ACHN (cell line): ENCODE measurements around the gene CEP295NL.
"Not testable (repeated sequence)": the region's sequence is repeated elsewhere in the genome, so short reads cannot be mapped to it uniquely, and the experiment has no call there.

Experiments
- DNase-seq: peaks from one replicate; pipeline ENCODE4 v3.0.0-alpha.2; 2015
- in situ Hi-C: cut with HindIII; loops from 2 replicates; pipeline ENCODE4 v1.10.0; 2017; ENCODE audit warnings: low sequenced_read_pairs, low pct_ligation_motif_present, low pct_unique_long_range_greater_than_20kb

The CEP295NL gene, protein sequence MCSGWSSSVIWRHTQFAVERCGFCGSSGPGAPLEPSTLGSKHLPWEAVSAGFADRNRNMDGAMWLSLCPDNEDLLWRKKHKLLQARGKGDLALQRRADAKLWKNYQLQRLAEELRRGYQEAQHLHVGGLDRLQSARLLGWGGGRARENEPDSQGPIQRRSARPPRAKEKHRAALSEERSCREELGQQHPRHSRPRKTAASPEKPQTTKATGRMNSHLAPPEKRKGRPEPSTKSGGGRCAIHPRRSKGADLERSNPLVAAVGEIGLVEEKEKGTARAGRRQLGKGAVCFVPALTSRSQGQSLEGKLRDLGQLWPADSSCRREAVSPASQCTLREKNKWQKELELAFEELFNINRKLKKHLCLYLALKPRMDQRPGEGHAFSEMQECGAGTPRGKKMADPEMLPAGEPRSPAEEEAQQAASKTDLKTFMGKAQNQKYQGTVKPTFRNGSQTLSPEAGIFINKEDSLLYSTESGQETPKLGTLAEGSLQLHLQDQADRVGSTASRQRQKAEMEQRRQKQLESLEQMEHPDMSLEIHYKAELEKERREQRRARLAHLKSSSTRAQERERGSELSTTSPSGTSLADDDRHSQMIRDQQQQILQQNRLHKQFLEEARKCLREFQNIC

DNA sequence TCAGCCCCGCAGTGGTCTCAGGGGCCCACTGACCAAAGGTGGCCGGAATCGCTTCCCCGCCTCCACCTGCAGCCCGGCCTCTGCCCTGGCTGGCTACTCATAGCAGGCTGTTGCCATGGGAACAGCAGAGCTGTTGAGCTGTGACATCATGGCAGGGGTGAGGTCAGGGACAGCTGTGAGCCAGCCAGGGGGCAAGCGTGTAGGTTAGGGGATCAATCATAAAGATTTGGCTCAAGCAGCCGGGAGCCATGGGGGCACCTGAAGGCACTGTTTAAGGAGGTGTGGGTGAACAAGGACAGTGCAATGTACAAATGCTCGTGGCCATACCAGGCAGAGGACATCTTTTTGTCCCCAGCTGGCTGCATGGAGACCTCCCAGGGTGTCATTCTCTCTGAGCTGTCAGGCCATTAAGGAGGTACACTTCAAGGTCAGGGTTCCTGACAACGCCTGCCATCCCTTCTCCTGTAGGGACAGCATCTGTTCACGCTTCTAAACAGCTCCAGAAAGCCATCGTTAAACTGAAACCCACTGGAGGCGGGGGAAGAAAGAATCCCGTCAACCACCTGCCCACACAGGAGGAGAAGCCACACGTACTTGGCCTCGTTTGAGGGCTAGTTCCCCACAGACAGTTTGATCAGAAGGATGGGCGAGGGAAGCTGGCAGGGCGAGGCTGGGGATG, at the start of gene CEP295NL:
TSS of gene CEP295NL (minus strand) at position 101 of the 679 bp plus-strand sequence. CDS start 1,373 bp downstream, outside the sequence.
- DNase-seq, result peak; percentile 24
- in situ Hi-C loops, result no loop called here

DNA sequence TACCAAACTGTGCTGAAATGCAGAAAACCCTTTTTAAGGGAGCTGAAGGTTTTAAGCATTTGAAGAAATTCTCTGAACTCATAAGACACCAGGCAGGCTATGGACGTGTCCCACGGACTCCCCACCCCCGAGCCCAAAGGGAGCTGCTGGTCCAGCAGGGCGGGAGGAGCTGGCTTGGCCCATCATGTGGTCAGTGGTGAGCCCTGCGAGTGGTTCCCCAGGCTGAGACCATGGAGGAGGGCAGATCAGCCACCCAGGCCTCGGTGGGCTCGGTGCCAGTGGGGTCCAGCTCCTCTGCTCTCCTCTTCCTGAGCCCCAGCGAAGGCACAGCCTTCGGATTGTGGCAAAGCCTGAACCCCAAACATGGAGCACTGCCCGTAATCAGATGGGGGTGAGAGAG, 49.7 kb upstream of the CEP295NL start:
- no peak for DNase-seq
- in situ Hi-C loops, result no loop called here

DNA sequence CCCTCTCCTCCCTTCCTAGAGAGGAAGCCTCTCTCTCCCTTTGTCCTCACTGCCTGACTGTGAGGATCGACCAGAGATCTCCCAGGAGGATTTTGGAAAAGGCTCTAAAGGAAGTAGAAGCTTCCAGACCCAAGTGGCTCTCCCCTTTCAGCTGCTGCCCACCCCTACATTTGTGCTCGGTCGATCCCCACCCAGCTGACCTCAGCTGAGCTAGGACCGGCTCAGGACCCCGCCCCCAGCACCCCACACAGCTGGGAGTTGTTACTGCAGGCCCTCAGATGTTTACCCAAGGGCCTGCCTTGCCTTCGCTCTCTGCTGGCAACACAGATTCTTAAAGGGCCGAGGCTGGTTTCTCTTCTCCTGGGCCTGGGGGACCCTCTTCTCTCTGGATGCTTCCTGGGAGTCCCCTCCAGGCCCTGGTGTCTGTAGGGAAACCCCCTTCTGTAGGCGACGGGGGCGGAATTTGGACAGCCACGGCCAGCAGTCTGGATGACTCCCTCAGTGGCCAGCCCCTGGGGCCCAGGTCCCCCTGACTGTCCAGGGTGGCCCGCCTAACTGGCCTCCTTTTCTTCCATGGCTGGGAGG, 49.1 kb upstream of the CEP295NL start:
- in situ Hi-C loops, result no loop called here
- DNase-seq, result no peak

DNA sequence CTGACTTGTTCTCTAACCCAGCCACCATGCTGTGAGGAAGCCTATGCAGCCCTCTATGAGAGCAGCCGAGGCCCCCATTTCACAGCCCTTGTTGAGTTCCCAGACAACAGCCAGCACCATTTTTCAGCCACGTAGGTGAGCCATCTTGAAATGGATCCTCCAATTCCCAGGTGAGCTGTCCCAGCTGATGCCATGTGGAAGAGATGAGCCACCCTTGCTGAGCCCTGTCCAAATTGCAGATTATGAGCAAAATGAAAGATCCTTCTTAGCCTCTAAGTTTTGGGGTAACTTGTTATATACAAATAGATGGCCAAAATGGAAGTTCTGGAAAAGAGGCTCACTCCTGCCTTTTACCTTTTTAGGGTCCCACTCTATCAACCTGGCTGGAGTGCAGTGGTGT, 47.9 kb upstream of the CEP295NL start:
- no peak for DNase-seq
- in situ Hi-C loops, result no loop called here

DNA sequence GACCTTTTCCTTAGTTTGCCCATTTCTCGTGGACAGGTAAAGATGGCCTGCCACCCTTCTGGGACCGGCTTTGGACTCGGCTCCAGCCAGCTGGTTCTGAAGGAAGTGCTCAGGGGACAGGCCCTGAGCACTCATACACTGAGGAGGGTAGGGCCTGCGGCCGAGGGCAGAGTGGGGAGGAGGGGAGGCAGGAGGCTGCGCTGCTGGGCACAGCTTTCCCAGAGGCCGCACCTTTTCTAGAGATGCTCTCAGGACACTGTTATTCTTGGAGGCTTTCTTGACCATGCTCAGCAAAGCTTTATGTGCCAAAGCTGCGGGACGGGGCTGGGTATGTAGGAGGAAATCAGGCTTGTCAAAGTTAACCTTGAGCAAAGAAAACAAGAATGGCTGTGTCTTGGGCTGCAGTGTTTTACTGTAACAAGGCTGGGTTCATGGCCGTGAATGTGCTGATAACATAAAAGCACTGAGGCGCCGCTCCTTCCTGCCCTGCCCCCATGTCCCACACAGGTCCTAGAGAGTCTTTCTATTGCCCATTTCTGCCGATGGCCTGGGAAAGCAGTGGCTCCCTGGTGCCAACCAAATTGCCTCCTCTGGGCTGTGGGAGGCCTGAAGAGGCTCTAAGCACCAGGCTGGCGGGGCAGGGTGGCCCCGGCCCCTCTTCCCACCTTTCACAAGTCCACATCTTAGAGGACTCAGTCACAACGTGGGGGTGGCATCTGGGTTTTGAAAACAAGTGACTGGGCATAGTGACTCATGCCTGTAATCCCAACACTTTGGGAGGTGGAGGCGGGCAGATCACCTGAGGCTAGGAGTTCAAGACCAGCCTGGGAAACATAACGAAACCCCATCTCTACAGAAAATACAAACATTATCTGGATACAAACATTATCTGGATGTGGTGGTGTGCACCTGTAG, 44.5 kb upstream of the CEP295NL start:
- in situ Hi-C loops, result no loop called here
- no peak for DNase-seq

DNA sequence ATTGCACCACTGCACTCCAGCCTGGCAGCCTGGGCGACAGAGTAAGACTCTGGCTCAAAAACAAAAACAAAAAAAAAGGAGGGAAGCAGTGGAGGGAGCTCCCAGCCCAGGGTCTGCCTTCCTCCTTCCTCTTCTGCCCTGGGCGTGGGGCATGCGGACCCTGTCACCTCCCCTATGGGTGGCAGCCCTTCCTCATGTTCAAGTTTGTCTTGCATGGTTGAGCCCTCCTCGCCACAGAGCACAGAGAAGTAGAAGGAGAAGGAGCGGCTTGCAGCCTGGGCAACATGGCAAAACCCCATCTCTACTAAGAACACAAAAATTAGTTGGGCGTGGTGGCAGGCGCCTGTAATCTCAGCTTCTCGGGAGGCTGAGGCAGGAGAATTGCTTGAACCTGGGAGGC, 43.6 kb upstream of the CEP295NL start:
- no peak for DNase-seq
- in situ Hi-C loops, result no loop called here

DNA sequence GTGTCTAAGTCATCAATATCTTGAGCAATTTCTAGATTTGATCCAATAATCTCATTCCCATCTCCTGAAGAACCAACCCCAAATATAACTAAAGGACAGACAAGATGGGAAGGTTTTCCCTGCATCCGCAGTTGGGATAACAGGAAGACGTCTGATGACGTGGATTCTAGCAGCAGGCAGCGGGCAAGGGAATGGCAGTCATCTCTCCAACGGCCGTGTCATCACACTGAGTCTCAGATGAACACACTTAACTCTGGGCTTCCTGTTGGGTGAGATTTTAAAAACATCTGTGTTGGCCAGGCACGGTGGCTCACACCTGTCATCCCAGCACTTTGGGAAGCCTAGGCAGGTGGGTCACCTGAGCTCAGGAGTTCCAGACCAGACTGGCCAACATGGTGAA, 43.1 kb upstream of the CEP295NL start:
- in situ Hi-C loops, result no loop called here

DNA sequence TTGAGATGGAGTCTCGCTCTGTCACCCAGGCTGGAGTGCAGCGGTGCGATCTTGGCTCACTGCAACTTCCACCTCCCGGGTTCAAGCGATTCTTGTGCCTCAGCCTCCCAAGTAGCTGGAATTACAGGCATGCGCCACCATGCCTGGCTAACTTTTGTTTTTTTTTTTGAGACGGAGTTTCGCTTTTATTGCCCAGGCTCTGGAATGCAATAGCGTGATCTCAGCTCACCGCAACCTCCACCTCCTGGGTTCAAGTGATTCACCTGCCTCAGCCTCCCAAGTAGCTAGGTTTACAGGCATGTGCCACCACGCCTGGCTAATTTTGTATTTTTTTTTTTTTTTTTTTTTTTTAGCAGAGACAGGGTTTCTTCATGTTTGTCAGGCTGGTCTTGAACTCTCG, 42.5 kb upstream of the CEP295NL start:
- DNase-seq, in situ Hi-C loops: not testable (repeated sequence)

More for the DNA sequence above, 43.1 kb upstream of the CEP295NL start:
- DNase-seq, result no peak

DNA sequence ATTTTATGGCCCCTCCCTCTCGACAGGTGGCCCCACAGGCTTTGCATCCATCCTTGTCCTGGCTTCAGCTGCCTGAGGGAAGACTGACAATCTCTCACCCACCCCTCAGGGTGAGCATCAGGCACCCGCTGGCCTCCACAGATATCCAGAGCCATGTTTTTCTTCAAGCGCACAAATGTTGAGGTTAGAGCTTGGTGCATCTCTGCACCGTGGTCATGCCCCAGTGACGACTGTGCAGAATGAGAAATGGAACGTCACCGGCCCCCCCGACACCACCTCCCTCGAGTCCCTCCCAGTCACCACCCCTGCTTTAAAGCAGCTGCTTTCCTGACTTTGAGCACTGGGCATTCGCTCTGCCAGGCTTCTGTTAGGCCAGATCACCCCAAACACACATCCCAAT, 42.0 kb upstream of the CEP295NL start:
- in situ Hi-C loops, result no loop called here
- no peak for DNase-seq

DNA sequence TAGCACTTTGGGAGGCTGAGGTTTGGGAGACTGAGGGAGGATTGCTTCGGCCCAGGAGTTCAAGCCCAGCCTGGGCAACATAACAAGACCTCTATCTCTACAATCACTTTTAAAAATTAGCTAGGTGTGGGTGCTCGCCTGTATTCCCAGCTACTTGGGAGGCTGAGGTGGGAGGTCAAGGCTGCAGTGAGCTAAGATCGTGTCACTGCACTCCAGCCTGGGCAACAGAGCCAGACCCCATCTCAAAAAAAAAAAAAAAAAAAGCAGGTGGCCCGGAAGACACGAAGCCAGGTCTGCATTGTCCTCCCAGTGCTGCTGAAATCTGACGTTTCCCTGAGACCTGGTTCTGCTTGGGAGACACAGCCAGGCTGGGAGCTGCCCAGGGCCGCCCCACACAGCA, 41.0 kb upstream of the CEP295NL start:
- no peak for DNase-seq
- in situ Hi-C loops, result no loop called here

DNA sequence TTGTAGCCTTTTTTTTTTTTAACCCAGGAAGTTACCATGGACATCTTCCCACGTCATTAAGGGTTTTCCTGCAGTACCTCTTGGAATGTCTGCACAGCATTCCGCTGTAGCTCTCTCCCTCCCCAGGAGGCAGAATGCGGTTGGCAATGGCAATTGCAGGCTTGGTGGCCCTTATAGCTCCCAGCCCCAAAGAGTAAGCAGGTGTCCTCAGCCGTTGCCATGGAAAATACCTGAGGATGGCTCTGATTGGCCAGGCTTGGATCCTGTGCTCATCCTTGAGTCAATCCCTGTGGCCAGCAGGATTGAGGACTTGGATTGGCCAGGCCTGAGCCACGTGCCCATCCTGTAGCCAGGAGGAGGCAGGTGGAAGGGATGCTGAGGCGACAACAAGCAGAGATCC, 37.7 kb upstream of the CEP295NL start:
- no peak for DNase-seq
- in situ Hi-C loops, result no loop called here

DNA sequence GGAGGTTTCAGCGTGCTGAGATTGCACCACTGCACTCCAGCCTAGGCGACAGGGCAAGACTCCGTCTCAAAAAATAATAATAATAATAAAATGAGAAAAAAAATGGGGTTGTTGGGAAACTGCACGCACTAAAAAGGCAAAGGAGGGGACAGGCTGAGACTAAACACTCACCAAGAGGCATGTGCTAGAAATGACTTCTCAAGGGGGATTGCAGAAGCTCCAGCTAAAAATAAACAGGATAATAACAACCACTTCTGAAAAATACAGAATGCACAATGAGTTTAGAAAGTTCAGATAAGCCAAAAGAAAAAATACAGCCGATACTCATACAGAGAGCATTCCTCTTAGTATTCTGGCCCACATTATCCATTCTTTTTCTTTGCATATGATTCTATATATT, 37.3 kb upstream of the CEP295NL start:
- DNase-seq, result no peak
- in situ Hi-C loops, result no loop called here

DNA sequence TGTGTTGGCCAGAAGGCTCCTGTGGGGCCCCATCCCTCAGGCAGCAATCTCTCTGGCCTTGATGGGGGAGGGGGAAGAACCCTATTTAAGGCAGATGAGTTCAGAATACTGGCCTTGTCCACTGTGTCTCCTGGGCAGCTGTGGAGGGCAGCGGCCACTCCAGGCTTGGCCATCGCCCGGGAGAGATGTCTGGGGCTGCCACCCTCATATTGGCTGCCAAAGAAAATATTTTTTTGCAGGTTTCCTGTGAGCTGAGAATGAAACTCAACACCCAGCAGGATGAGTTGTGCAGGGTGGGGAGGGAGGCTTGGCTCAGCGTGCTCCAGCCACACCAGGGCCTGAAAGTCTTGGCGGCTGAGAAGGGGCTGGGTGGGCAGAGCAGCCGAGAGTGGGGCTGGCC, 36.6 kb upstream of the CEP295NL start:
- in situ Hi-C loops, result no loop called here
- DNase-seq, result no peak

DNA sequence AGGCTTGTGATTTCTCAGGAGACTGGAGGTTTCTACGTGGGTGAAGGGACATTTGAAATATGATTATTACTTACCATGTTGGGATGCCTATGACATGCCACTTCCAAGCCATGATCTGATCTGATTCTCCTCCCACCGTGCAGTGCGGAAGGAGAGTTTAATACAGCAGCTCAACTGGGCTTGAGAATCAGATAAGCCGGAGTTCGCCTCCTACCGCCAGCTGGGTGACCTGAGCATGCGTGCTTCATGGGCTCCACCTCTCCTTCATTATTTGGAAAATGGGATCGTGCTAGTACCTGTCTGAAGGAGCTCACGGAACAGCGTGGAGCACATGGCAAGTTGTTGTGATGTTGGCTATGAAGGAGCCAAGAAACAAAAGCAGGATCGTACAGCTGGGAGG, 34.6 kb upstream of the CEP295NL start:
- in situ Hi-C loops, result no loop called here
- DNase-seq, result no peak

DNA sequence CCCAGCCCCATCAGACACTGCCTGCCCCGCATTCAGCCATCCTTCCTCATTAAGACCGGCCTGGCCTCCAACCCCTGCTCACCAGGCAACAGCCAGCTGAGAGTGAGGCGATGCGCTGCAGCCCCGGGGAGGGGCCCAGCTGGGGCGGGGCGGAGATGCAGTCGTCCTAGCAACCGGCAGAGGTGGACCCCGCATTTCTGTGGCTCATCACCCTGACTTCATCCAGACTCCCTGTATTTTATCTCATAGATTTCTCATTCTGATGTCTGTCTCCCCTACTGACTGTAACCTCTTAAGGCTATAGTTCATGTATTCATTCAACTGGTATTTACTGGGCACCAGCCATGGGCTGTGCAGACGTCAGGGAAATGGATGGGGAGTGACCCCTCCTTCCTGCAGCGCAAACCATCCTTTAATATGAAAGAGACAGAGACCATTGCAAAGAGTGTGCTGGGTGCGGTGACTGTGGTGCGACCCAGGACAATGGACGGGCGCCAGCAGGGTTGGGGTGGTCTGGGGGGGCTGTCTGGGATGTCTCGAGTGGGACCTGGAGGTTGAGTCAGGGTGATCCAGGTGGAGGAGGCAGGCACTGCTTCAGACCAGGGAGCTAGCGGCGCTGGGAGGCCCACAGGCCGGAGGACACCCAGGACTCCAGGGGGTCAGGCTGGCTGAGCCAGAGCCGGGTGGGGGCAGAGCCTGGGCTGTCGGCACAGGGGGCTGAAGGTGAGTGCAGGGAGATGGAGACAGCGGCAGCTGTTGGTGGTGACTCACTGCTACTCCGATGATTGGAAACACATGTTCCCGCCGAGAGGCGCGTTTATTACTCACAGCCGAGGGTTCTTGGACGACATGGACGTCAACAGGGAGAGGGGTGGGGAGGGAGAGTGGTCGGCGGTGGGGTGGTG, 32.7 kb upstream of the CEP295NL start:
- in situ Hi-C loops, result no loop called here
- peak; percentile 67 for DNase-seq

DNA sequence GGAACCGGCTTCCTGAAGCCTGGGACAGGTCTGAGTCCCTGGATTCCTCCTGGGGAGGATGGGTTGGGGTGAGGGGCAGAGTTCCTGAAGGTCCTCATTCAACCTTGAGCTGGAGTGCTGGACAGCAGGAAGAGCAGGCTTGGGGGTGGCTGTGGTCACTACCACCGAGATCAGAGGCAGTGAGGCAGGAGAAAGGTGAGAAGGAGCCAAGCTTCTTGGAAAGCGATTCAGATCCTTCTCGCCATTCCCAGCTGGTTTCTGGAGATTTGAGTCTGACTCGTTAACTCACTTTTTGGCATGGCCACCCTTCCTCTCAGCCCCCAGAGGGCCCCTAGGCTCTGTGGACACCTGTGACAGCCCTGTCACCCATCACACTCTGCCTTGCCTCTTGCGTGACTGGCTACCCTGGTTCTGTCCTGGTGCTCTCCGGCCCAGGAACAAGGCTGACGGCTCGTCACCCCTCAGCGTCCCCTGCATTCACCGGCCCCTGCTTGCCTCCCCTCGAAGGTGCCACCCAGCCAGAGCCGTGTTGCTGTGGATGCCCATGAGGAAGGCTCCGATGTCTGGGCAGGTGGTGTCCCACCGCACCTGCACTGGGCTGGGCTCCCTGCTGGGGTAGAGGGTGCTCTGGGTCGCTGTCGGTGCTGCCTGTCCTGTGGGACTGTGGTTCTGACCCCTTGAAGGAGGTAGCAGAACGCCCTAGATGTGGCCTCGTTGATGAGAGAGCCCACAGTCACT, 31.8 kb upstream of the CEP295NL start:
- in situ Hi-C loops, result no loop called here
- peak; percentile 23 for DNase-seq
